ENCODE measurements around the gene EVA1A.

The EVA1A gene

GRCh38 chr2:75592030-75592429 is 31.3 kb upstream of the EVA1A start:
- TF ChIP-seq CTCF (conservative IDR thresholded peaks at IDR 0.05; ENCODE audit: low read length) (no peak), EZH2phosphoT487 (IDR thresholded peaks at IDR 0.05; ENCODE audit: borderline replicate concordance) (no peak)

GRCh38 chr2:75589391-75590105 is 28.8 kb upstream of the EVA1A start:
- Histone ChIP-seq H3K9me3 (ENCODE audit: insufficient read depth, low read depth, low read length) (no peaks in the 10 kb centered on the region), H2AFZ (ENCODE audit: low read length) (no peak overlapping the region), H4K20me1 (ENCODE audit: insufficient read depth, low read length, poor library complexity, severe bottlenecking) (no peaks in the 10 kb centered on the region), H3K9me2 (replicated peaks; ENCODE audit: low read depth, low read length) (no peaks in the 10 kb centered on the region), H3K79me2 (ENCODE audit: insufficient read depth, low read length) (no peaks in the 10 kb centered on the region), H3F3A (ENCODE audit: low read depth) (no peaks in the 10 kb centered on the region), H3K36me3 (ENCODE audit: insufficient read depth, low read length) (no peaks in the 10 kb centered on the region), H3K4me3 (ENCODE audit: low read length, poor library complexity, severe bottlenecking) (no peak overlapping the region), H3K4me1 (ENCODE audit: insufficient read depth, low read length, poor library complexity, severe bottlenecking) (no peaks in the 10 kb centered on the region), H3K27me3 (ENCODE audit: insufficient read depth, low read length, poor library complexity, severe bottlenecking) (no peaks in the 10 kb centered on the region), H3K9ac (ENCODE audit: low read depth, low read length, poor library complexity, severe bottlenecking) (no peak overlapping the region), H3K4me2 (ENCODE audit: low read depth, low read length, poor library complexity, severe bottlenecking) (no peak overlapping the region)
- TF ChIP-seq EZH2phosphoT487 (IDR thresholded peaks at IDR 0.05; ENCODE audit: borderline replicate concordance), result no peak

More at GRCh38 chr2:75592030-75592429, 31.3 kb upstream of the EVA1A start:
- Histone ChIP-seq H3K4me2 (ENCODE audit: low read depth, low read length, poor library complexity, severe bottlenecking) (no peak overlapping the region), H3K9ac (ENCODE audit: low read depth, low read length, poor library complexity, severe bottlenecking) (no peak overlapping the region), H3K9me2 (replicated peaks; ENCODE audit: low read depth, low read length) (no peaks in the 10 kb centered on the region), H3K4me1 (ENCODE audit: insufficient read depth, low read length, poor library complexity, severe bottlenecking) (no peaks in the 10 kb centered on the region), H2AFZ (ENCODE audit: low read length) (no peak overlapping the region), H3K4me3 (ENCODE audit: low read length, poor library complexity, severe bottlenecking) (no peak overlapping the region), H3K9me3 (ENCODE audit: insufficient read depth, low read depth, low read length) (no peaks in the 10 kb centered on the region), H3K79me2 (ENCODE audit: insufficient read depth, low read length) (no peaks in the 10 kb centered on the region), H4K20me1 (ENCODE audit: insufficient read depth, low read length, poor library complexity, severe bottlenecking) (no peaks in the 10 kb centered on the region), H3F3A (ENCODE audit: low read depth) (no peaks in the 10 kb centered on the region), H3K36me3 (ENCODE audit: insufficient read depth, low read length) (no peaks in the 10 kb centered on the region), H3K27me3 (ENCODE audit: insufficient read depth, low read length, poor library complexity, severe bottlenecking) (no peaks in the 10 kb centered on the region)

GRCh38 chr2:75587954-75588587 is 27.3 kb upstream of the EVA1A start:
- H3K9me3 ChIP-seq (ENCODE audit: insufficient read depth, low read depth, low read length), result no peaks in the 10 kb centered on the region
- H3K4me2 ChIP-seq (ENCODE audit: low read depth, low read length, poor library complexity, severe bottlenecking), result no peak overlapping the region
- H3K9ac ChIP-seq (ENCODE audit: low read depth, low read length, poor library complexity, severe bottlenecking), result no peak overlapping the region
- no peak overlapping the region for H2AFZ ChIP-seq (ENCODE audit: low read length)
- no peak for TF ChIP-seq EZH2phosphoT487 (IDR thresholded peaks at IDR 0.05; ENCODE audit: borderline replicate concordance)
- no peak for TF ChIP-seq CTCF (conservative IDR thresholded peaks at IDR 0.05; ENCODE audit: low read length)
- no peaks in the 10 kb centered on the region for H3K4me1 ChIP-seq (ENCODE audit: insufficient read depth, low read length, poor library complexity, severe bottlenecking)
- H3K9me2 ChIP-seq (replicated peaks; ENCODE audit: low read depth, low read length), result no peaks in the 10 kb centered on the region
- no peaks in the 10 kb centered on the region for H4K20me1 ChIP-seq (ENCODE audit: insufficient read depth, low read length, poor library complexity, severe bottlenecking)
- no peaks in the 10 kb centered on the region for H3K27me3 ChIP-seq (ENCODE audit: insufficient read depth, low read length, poor library complexity, severe bottlenecking)
- H3K4me3 ChIP-seq (ENCODE audit: low read length, poor library complexity, severe bottlenecking), result no peak overlapping the region
- H3F3A ChIP-seq (ENCODE audit: low read depth), result no peaks in the 10 kb centered on the region
- H3K36me3 ChIP-seq (ENCODE audit: insufficient read depth, low read length), result no peaks in the 10 kb centered on the region
- no peaks in the 10 kb centered on the region for H3K79me2 ChIP-seq (ENCODE audit: insufficient read depth, low read length)
